Stimulated activated CD4-positive, alpha-beta T cell treated with anti-CD3 and anti-CD28 coated beads, Interleukin-4, amount 100 ng/mL, for 4 hours (primary cell): ENCODE data around the gene CCDC149.

Experiments
- DNase-seq, 2 experiments: peaks; one replicate each; pipeline ENCODE4 v3.0.0-alpha.2; 2020

CCDC149 gene

DNA sequence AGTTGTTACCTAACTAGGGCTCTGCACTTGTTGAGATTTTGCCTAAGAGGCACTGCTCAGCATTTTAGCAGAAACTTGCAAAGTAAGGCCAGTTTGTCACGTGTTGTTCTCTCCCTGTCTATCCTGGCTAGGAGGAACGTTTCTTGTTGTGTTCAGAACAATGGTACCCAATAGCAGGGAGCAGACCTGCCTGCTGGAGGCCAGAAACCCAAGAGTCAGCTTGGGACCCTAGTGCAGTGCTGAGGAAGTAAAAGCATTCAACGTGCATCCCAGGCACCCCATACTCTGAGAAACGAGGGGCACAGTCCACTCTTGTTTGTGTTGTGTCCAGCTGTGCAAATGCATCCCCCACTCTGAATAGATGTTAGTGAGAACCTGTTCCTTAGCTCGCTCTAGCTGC is 75.1 kb downstream of the CCDC149 start:
- no peak for DNase-seq

DNA sequence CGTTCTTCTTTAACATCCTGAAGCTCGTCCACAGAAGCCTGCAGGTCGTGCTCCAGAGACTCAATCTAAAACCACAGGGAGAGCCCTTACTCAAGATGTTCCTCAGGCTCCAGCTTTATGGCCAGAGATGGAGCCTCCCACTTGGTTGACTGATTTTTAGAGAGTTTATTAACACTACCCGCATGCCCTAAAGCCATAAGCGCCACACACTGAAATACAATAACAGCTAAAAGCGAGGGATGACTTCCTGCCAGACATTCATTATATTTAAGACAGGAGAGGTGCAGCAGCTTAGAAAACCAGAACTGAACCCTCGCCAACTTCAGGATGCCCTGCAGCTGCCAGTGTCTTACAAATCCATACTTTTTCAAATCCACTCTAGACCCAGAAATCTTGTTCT is 75.5 kb downstream of the CCDC149 start:
- no peak for DNase-seq

DNA sequence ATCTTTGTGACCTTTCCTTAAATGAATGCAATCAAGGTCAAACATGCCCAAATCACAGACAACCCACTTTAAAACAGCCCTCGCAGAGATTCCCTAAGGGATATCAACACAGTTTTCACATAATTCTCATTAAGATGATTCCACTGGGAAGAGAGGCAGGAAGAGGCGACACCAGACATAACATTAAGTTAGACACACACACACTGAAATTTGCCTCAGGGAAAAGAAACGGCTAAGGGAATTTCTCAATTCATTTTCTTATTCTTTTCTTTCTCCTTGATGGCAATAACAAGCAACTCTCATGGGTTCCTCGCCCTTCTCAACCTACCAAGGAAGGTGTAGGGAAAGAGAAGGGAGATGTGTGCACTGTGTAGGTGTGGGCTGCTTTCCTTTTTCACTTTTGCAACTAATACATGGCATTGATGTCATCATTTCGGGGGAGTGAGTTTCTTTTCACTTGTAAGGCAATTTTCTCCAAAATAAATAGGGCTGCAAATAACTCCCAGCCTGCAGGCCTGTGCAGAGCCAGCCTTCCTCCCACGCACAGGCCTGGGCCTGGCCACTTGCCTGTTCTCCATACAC is 76.1 kb downstream of the CCDC149 start:
- DNase-seq = no peak

DNA sequence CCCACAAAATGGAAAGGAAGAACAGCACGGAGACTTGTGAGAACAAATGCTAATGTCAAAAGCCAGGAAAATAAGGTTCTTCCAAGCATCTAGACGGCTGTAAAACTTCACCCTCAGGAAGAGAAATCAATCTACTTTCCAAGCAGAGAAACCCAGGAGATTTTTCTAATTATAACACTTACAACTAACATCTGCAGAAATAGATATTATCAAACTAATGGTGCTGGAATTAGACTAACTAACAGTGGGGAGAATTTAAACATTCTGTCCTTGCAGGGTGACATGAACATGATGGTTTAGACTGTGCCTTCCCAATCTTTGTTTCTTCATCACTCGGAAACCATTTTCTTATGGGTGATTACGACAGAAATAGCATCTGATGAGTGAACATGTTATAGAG is 77.1 kb downstream of the CCDC149 start:
- no peak for DNase-seq

DNA sequence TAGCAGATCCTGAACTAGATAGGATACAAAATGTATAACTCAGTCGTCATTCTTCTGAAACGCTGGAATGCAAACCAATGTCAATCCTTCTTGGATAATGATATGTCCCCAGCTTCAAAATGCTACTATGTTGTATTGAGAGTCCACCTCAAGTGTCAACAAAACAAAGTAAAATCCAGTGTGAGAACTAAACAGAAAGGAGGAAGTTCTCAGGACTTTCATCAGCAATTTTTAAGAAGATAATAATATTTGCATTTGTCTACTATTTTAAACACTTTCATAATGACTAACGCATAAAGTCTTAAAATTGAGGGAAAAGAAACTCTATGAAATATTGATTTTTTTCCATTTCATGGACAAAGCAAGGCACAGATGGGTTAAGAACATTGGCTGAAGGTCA is 81.2 kb downstream of the CCDC149 start:
- no peak for DNase-seq

DNA sequence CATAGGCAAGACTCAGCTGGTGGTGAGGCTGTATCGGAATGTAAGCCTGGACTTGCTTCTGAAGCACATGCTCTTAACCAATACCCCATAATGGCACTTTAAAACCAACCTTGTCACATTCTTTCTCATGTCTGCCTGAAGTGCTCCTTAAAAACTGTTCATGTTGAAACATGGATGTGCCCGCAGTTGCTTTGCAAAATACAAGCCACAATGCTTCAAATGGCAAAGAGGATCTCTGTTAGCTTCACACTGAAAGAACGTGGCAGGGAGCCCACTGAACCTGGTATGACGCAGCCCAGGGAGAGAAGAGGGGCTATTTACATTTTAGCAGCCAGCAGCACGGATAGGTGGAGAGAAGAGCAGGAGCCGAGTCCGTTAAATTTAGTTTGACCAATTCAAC is 88.1 kb downstream of the CCDC149 start:
- DNase-seq = no peak

DNA sequence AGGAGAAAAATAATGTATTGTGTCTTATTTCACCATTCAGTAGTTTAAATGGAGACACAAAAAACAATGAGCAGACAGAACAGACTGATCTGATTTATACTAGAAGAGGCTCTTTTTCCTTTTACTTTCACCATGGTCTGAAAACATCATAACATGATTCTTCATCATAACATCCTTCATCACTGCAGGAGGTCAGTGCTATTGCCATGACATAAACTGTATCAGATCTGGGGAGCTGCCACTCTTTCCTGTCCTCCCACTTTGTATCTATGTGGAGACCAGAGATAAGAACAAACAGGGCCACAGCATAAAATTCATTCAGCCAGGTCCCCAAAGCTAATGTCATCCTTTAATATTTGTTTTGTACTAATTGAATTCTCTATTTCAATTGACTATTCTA is 92.3 kb downstream of the CCDC149 start:
- no peak for DNase-seq

DNA sequence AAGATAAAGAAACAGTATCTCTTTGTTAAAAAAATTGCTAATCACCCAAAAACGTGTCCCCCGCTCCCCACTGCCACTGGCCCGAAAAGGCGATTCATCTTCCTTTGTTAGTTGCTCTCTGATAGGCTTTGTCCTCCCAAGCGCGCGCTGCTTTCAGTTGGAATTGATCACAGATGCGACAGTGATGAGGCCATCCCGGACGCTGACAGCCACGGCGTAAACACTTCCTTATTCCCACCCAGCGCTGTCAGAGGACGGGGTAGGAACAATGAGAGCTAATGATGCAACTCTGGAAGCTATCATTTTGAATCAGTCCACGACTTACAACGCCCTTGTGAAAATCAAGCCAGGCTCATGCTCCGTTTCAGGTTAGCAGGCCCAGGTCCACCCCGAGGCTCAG is 96.0 kb downstream of the CCDC149 start:
- no peak for DNase-seq

DNA sequence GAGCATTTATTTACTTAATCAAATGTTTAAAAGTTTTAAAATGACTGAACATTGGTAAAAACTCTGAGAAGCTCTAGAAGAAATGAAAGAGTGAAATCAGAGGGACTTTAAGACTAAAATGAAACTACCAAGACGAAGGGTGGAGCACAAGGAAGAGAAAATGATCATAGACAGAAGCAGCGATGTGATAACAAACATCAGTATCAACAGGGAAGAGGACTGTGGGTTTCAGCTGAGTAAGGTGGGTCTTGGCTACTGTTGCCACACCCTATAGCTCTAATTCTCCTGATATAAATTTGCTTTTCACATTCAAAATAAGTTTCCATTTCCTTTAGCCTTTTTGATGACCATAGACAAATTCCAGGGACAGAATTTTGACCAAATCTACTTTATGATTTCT is 99.1 kb downstream of the CCDC149 start:
- DNase-seq = no peak

DNA sequence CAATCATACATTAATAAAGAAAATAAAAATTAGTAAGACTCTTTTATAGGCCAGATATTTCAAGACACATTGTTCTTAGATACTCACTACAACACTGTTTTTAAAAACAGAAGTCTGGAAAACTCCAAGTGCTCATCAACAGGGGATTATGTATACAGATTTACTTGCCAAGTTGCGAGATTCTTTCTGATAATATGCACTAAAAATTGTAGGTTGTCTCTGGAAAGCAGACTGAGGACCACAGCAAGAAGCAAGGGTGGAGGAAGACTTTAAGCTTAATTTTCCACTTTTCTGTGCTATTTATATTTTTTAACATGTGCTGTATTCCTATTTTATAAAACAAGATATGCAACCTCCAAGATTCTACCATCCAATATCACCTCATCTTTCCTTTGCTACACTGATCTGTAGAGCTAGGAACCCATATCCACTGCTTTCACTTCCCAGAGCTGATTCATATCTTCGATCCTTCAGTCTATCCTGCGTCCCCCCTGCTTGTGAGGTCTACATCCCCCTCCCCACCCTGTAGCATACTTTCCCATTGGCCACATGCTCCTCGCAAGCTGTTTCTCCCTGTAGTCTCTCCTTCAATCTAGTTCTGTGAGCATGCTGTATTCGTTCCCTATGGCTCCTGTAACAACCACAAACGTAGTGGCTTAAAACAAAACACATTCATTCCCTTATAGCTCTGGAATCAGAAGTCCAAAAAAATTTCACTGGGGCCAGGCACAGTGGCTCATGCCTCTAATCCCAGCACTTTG is 101.8 kb downstream of the CCDC149 start:
- DNase-seq = no peak

DNA sequence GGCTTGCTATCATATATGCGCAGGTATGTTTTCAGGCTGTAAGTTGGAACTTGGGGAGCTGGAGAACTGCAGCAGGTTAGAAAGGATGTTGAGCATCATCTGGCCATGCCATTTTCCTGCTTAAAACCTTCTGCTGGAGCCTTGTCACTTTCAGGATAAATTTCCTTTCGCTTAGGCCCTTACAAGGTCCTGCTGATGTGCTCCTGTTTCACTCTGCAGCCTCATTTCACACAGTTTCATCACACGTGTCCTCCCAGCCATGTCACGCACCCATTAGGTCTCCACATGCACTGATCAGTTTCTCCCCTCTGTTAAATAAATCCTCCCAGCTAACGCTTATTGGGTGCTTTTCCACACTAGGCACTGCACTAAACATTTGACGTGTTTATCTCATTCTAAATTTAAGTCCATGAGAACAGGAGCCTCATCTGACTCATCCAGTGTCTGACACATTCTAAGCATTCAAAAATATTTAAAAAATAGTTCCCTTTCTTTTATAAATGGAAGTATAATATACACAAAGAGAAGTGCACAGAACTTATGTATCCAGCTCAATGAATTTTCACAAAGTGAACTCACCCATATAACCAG is 102.9 kb downstream of the CCDC149 start:
- no peak for DNase-seq

DNA sequence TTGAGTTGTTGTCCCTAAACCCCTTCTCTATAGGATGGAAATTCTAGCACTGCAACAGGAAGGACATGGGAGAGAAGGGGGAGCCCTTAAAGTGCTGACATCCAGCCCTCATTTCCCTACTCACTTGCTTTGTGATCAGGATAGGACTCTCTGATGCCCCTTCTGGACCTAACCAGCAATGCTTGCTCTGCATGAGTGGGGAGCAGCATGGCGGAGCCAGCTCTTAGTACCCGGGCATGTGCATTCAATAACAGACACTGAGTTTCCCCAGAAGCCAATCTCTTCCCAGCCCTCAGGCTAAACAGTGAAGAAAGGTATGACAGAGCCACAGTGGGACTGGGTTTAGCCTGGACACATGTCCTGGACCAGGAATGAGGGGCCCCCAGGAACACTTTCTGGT is 103.5 kb downstream of the CCDC149 start:
- DNase-seq = no peak

DNA sequence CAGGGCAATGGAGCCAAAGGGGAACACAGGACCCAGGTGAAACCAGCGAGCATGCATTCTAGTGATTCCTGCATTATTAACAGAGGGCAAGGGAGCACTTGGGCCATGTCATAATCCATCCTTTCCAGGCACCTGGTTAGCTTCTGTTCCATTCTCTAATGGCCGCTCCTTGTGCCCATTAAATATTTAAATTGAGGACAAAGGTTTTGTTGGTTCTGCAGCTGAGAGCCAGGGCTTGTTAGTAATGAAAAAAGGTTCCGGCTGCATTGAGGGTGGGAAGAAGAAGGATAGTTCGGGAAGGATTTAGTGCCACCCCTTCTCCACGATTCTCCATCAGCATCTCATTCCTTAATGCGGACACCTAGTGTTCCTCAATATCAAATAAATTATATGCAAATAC is 103.9 kb downstream of the CCDC149 start:
- DNase-seq = no peak

DNA sequence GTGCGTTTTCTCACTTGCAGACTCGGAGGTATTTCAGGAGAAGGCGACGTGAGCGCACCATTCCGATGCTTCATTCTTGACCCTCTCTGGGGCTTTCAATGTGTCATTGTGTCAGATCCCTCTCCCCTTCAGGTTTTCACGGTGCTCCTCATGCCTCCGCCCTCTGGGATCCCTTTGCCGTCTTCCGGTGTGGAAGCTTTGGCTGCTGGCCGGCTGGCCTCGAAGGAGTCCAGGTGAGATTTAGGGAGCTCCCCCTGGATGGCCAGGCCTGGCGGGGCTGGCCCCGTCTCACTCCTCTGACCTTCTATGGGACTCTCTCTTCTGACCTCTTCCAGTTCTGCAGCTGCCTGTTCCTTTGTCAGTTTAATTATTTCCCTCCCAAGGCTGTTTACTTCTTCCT is 104.6 kb downstream of the CCDC149 start:
- no peak for DNase-seq

DNA sequence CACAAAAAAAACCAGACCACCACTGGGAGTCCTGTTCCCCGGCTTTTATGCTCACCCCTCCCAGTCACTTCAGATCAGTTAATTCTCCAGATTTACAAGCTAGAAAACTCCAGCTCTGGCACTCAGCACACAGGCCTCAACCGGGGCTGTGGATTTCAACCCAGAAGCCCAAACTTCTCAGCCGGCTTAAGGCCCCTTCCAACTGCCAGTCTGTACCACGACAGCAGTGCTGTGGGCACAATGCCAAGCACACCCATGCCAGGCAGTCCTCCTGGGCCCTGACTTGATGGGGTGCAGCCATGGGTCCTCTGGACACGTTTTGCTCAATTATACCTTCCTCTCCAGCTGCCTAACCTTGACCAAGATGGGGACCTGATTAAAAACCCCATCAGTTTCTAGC is 105.2 kb downstream of the CCDC149 start:
- no peak for DNase-seq

DNA sequence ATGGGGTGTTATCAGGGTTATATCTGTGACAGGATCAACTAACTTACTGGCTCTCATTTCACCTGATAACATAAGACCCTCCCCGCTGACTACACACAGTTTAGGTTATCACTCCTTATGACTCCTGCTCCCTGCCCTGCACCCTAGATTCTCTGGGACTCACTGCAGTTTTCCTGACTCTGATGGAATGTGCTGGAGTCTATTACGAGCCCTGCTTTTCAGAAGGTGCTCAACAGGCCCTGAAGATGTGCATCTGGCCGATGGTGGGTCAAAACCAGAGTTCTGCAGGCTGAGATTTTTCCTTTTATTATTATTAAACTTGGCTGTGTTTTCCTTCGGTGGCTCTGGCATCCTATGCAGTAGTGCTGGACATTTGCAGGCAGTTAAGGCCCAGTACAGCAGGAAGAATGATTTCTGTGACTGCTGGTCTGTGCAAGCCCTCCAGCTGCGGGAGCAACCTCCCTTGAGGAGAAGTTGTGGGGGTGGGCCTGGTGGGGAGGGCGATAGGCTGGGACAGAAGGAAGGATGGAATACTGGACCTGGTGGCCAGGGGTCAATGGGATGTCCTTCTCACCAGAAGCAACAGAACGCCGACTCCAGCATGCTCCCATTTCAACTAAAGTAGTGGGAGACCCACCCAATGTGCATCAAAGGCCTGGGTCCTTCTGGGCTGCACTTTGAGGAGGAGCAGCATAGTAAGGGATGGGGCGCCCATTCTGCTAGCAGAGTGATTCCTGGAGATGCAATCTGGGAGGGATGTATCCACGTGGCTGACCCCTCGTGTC is 106.4 kb downstream of the CCDC149 start:
- DNase-seq = no peak

DNA sequence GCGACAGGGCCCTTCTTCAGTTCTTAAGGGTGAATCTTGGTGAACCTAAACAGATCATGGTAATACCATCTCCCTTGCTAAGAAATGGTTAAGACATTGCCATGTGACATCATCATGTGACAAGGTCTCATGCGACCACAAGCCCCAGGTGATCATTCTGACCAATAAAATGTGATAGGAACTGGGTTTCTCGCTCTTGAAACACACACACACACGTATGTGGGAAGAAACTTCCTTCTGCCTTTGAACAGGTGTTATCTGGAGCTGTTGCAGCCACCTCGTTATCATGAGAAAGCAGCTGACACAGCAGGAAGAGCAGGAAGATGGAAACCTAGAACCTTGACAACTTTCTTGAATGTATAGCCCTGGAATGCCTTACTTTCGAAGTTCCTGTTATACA is 107.3 kb downstream of the CCDC149 start:
- DNase-seq = no peak

DNA sequence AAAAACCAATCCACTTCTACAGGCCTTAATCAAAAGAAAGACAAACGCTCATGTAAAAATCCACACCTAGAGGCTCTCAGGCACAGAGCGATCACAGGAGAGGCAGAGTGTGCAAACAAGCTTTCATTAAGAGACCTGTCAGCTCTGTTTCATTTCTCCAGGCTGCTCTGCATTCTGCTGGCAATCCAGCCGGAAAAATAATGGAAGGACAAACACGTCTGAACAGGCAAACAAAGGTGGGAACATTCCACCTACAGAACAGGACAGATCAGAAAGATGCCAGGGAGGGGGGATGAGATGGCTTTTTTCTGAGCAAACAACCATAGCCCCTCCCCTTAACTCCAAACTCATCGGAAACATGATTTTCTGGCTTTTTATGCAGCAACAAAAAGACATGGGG is 107.8 kb downstream of the CCDC149 start:
- no peak for DNase-seq

DNA sequence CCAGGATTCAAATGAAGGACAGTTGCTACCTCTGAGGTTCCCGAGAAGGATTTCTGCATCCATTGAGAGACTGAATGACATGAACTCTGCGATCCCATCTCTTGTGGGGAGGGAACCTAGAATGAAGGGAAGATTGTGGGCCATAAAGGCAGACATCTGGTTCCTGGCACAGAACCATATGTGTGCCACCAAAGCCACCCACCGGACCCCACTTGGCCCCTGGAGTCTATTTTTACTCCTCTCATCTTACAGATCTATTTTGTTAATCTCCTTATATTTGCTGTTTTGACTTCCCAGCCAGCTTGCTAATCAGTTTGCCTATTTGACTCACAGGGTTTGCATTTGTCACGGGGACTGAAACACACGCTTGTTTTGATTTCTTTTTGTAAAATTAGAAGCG is 110.2 kb downstream of the CCDC149 start:
- DNase-seq = no peak

DNA sequence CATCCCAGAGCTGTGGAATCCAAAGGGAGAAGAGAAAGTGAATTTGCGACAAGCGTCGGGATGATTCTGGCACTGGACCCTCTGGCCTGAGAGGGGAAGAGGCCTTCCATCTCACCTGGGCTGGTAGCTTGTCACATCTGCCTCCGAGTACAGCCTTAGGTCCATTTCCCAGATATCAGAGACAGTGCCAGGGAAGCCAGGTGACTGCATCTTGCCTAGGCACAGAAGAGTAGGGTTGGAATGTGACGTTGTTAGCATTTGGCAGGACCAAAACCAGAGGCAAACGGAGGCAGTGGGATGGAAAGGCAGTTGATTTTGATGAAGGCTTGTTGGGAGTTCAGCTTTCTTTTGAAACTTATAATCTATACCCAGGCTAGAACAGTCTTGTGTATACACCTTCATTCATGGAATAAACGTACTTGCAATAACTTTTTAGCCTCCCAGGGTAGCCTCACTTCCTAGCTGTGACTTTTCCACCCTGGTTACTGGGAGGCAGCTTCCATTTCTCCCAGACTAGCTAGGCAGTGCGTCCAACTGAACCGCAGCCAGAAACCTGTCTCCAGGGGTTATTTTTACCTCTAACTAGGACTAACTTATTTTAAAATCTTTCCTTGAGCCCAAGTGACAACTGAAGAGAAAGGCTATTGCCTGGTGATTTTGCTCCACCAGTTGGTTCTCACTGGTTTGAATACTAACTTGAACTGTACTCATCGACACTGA is 111.5 kb downstream of the CCDC149 start:
- no peak for DNase-seq

DNA sequence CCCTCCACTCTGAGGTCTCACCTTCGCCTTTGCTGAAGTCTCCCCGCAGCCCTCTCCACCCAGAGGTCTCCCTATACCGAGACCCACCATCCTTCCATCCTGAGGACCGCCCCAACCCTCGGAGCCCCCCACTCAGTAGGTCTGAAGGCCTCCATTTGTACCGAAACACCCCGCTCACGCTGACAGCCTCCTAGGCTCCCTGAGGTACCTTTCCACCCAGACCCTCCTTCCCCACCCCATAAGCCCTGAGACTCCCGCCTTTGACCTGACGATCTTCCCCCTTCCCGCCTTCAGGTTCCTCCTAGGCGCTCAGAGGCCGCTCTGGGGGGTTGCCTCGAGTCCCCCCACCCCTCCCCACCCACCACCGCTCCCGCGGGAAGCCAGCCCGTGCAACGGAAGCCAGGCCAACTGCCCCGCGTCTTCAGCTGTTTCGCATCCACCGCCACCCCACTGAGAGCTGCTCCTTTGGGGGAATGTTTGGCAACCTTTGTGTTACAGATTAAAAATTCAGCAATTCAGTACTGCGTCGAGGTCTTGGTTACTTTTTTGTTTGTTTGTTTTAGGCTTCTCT is 112.4 kb downstream of the CCDC149 start:
- no peak for DNase-seq

DNA sequence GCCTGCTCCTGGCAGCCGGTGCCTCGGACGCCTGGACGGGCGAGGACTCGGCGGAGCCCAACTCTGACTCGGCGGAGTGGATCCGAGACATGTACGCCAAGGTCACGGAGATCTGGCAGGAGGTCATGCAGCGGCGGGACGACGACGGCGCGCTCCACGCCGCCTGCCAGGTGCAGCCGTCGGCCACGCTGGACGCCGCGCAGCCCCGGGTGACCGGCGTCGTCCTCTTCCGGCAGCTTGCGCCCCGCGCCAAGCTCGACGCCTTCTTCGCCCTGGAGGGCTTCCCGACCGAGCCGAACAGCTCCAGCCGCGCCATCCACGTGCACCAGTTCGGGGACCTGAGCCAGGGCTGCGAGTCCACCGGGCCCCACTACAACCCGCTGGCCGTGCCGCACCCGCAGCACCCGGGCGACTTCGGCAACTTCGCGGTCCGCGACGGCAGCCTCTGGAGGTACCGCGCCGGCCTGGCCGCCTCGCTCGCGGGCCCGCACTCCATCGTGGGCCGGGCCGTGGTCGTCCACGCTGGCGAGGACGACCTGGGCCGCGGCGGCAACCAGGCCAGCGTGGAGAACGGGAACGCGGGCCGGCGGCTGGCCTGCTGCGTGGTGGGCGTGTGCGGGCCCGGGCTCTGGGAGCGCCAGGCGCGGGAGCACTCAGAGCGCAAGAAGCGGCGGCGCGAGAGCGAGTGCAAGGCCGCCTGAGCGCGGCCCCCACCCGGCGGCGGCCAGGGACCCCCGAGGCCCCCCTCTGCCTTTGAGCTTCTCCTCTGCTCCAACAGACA is 113.1 kb downstream of the CCDC149 start:
- DNase-seq = no peak
